SJSA1 (cell line): ENCODE measurements around the gene ARID5A. TPM values are rescaled to one million over a fixed set of nuclear protein-coding genes. Genes with fewer than 3 reads are reported as not detected.
A peak's percentile ranks its signal among the peaks of the same experiment; 100 is the strongest.
"Not testable (repeated sequence)": the region's sequence is repeated elsewhere in the genome, so short reads cannot be mapped to it uniquely, and the experiment has no call there.

Source experiments
- DNase-seq, 2 experiments: peaks; one replicate each; pipeline ENCODE4 v3.0.0-alpha.2; 2015 to 2020; ENCODE audit warnings: low spot score in 2 of 2, low read depth in 1 of 2
- H3K27ac ChIP-seq: fragments of 250-450 bp; sonication (Bioruptor Pico); 2 replicates; pipeline ENCODE4 v1.5.1; 2020; ENCODE audit warnings: mild to moderate bottlenecking, moderate library complexity
- H3K27me3 ChIP-seq: fragments of 250-450 bp; sonication (Bioruptor Pico); replicated peaks from 2 replicates; pipeline ENCODE4 v1.5.1; 2020; ENCODE audit warnings: mild to moderate bottlenecking, moderate library complexity
- H3K36me3 ChIP-seq: fragments of 250-450 bp; sonication (Bioruptor Pico); 2 replicates; pipeline ENCODE4 v1.5.1; 2020; ENCODE audit warnings: mild to moderate bottlenecking
- H3K4me1 ChIP-seq: fragments of 250-450 bp; sonication (Bioruptor Pico); replicated peaks from 2 replicates; pipeline ENCODE4 v1.6.1; 2021; ENCODE audit warnings: mild to moderate bottlenecking
- H3K4me3 ChIP-seq: fragments of 250-450 bp; sonication (Bioruptor Pico); 2 replicates; pipeline ENCODE4 v1.5.1; 2020; ENCODE audit warnings: mild to moderate bottlenecking
- H3K9me3 ChIP-seq: fragments of 250-450 bp; sonication (Bioruptor Pico); replicated peaks from 2 replicates; pipeline ENCODE4 v1.5.1; 2020; ENCODE audit warnings: mild to moderate bottlenecking
- total RNA-seq: library from RNA; depleted of rRNA; stranded (reverse); fragments of >200 nt; shearing (Covaris generic); gene quantifications from 2 replicates; pipeline ENCODE4 v1.2.3, GENCODE V29; 2014

Gene ARID5A
- total RNA-seq, 1 experiment from 2014 or later, result 9.7 TPM

DNA sequence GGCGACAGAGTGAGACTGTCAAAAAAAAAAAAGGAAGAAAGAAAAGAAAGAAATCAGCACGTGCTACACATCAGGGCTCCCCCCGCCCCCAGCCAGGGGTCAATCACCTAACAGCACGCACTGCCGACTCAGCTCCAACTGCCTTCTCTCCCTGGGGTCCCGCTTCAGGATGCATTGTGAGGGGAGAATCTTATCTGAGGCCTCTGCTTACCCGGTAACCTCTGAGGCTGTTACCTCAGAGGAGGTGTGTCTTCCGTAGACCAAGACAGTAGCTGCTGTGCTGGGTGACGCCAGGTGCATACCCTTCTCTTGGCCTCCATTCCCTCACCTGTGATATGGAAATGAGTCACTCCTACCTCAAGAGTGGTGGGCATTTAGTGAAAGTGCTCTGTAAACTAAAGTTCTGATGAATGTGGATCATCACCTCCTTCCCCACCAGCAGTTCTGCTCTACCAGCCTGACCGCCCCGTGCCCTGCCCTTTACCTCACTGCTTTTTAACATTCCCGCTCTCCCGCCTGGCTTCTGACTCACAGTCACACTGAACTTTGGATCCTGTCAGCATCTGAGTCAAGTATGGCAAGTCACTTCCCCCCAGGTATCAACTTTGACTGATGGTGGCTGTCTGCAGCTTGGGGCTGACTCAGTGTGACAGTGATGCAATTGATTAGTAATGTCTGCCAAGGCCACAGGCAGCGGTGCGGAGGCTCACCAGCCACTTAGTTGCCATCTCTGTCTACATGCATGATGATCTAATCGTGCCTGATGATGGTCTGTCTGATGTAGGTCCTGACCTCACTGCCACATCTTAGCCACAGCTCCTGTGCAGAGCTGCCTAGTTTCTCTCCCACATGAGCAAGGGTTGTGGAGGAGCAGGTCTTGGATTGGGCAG lies 20.1 kb downstream of the ARID5A start:
- Histone ChIP-seq H3K36me3 (no peaks in the 10 kb centered on the region), H3K27me3 (no peaks in the 10 kb centered on the region), H3K27ac (no peak overlapping the region), H3K4me1 (peaks cover 6% of the 10 kb centered on the region), H3K4me3 (no peak overlapping the region), H3K9me3 (0 out of 2 replicates have a peak, but pooled peaks cover 5% of the 10 kb centered on the region)
- peak in 1 of 2 experiments; percentile 19 for DNase-seq

DNA sequence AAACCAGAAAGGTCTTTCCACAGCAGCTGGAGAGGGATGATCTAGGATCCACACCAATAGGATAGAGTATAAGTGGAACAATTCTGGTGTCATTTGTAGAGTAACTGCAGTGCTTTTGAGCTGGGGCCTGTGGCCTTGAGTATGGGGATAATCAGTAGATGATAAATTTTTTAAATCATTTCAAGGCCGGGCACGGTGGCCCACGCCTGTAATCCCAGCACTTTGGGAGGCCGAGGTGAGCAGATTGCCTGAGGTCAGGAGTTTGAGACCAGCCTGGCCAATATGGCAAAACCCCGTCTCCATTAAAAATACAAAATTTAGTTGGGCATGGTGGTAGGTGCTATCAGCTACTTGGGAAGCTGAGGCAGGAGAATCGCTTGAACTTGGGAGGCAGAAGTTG lies 20.9 kb downstream of the ARID5A start:
- not testable (repeated sequence) for H3K27ac ChIP-seq, H3K9me3 ChIP-seq, H3K4me1 ChIP-seq, H3K4me3 ChIP-seq, H3K36me3 ChIP-seq, H3K27me3 ChIP-seq, DNase-seq

DNA sequence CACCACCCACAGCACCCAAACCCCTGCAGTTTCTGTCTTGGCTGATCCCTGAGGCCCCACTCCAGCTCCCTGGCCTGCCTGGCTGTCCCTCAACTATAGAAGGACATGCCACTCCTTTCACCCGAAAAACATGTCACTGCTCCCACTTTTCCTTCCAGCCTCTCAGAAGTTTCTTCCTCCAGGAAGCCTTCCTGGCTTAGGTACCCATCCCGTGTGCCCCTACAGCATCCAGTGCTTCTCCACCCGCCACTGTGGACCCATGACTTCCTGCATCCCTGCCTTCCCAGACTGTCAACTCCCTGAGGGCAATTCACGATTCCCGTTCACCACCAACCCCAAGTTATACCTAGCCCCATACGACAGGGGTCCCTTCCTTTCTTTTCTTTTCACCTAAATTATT lies 21.5 kb downstream of the ARID5A start:
- Histone ChIP-seq H3K4me3 (no peak overlapping the region), H3K9me3 (0 out of 2 replicates have a peak, but pooled peaks cover 5% of the 10 kb centered on the region), H3K4me1 (peaks cover 6% of the 10 kb centered on the region), H3K27ac (no peak overlapping the region), H3K36me3 (no peaks in the 10 kb centered on the region), H3K27me3 (no peaks in the 10 kb centered on the region)
- no peak for DNase-seq

DNA sequence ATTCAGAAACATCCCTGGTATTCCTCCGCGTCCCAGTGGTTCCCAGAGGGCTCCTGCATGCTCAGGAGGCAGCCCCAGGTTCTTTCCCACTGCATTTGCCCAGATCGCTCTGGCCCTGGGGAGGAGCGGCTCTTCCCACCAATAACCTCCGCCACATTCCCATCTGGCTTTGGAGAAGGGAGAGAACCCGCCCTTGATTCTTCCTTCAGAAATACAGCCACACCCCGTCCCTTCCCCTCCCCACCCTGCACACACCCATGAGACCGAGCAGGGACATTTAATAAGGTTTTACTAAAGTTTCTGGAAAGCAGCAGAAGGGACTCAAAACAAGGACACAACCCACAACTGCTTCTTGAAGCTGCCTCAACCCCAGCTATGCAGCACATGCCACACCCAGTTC lies 21.9 kb downstream of the ARID5A start:
- Histone ChIP-seq H3K36me3 (no peaks in the 10 kb centered on the region), H3K27ac (no peak overlapping the region), H3K27me3 (no peaks in the 10 kb centered on the region), H3K9me3 (0 out of 2 replicates have a peak, but pooled peaks cover 5% of the 10 kb centered on the region), H3K4me3 (no peak overlapping the region), H3K4me1 (peaks cover 6% of the 10 kb centered on the region)
- no peak for DNase-seq

DNA sequence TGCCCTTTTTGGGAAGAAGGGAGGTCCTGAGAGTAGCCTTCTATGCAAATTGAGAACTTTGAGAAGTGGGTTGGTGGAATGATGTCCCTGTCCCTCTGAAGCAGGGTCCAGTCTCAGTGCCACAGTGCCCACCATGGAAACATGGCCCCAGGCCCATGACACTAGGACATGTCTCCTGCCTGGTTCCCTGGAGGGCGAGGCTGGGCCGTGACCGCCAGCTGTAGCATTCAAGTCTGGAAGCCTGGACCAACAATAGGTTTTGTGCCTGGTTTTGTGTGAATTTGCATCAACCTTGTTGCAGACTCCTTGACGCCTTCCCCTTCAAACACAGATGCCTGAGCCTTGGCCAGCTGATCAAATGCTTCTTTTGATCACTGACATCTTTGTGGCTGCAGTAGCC lies 27.5 kb downstream of the ARID5A start:
- no peaks in the 10 kb centered on the region for H3K27me3 ChIP-seq
- no peak for DNase-seq

DNA sequence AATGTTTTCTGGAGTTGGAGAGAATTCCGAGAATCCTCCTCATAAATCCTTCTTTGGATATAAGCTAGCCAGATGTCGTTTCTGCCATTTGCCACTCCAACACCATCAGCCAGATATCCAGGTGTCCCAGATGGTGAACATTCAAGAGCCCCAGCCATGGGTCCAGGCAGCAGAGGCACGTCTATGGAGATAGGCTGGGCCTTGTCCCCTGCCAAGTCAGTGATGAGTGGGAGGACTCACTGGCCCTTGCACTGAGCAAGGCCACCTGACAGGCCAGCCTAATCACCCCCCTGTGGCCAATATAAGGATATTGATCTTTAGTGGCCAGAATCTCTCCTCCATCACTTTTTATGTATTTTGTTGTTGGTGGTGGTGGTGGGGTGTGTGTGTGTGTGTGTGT lies 28.0 kb downstream of the ARID5A start:
- no peaks in the 10 kb centered on the region for H3K36me3 ChIP-seq
- no peaks in the 10 kb centered on the region for H3K9me3 ChIP-seq
- H3K27ac ChIP-seq, result no peak overlapping the region
- no peak overlapping the region for H3K4me3 ChIP-seq
- no peaks in the 10 kb centered on the region for H3K4me1 ChIP-seq
- DNase-seq, result no peak
- H3K27me3 ChIP-seq, result no peaks in the 10 kb centered on the region

More for the DNA sequence above, 27.5 kb downstream of the ARID5A start:
- no peak overlapping the region for H3K27ac ChIP-seq
- H3K9me3 ChIP-seq, result no peaks in the 10 kb centered on the region
- H3K4me3 ChIP-seq, result no peak overlapping the region
- no peaks in the 10 kb centered on the region for H3K4me1 ChIP-seq
- no peaks in the 10 kb centered on the region for H3K36me3 ChIP-seq

DNA sequence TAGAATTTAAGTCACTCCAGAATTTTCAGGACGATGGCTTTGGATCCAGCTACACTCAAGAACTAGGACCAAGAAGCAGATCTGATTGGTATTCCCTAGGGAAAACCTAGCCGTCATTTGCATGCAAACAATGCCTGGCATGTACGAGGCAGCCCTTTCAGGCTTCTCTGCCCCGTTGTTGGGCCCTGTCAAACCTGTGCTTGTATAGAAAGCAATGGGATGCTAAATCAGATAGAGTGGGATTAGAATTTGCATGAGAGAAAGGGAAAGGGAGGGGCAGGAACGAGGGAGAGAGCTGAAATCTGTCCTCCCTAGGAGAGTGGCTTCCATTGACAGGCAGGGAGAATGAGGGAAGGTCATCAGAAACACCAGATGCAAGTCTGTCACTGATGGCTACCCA lies 28.6 kb downstream of the ARID5A start:
- no peaks in the 10 kb centered on the region for H3K9me3 ChIP-seq
- no peak for DNase-seq
- no peaks in the 10 kb centered on the region for H3K36me3 ChIP-seq
- H3K27ac ChIP-seq, result no peak overlapping the region
- H3K27me3 ChIP-seq, result no peaks in the 10 kb centered on the region
- H3K4me1 ChIP-seq, result no peaks in the 10 kb centered on the region
- H3K4me3 ChIP-seq, result no peak overlapping the region

DNA sequence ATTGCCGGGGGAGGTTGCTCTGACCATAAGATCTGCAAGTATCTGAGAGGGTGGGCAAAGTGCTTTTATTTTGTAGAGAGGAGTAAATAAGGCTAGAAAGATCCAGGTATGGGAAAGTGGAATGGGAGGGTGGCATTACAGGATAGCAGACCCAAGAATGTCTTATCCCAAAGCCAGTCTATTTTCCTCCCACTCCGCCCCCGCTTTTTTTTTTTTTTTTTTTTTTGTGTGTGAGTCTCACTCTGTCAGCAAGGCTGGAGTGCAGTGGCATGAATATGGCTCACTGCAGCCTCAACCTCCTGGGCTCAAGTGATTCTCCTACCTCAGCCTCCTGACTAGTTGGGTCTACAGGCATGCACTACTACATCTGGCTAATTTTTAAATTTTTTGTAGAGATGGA lies 31.5 kb downstream of the ARID5A start:
- Histone ChIP-seq H3K9me3 (no peaks in the 10 kb centered on the region), H3K4me1 (no peaks in the 10 kb centered on the region), H3K4me3 (no peak overlapping the region), H3K27me3 (no peaks in the 10 kb centered on the region), H3K27ac (no peak overlapping the region), H3K36me3 (no peaks in the 10 kb centered on the region)
- DNase-seq, result no peak

DNA sequence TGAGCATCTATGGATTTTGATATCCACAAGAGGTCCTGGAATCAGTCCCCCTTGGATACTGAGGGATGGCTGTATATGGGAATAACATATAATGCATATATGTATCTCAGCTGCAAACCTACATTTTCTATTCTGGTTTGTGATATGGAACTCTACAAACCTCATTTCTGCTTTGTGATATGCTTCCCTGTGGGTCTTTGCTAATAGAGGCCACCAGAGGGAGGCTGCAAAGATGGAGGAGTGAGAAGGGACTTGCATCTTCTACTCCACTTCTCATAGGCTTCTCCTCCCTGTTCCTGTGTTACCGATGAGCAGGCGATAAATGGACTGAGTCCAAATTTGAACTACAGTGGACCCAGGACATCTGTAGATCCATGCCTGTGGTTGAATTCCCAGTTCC lies 37.8 kb downstream of the ARID5A start:
- Histone ChIP-seq H3K4me1 (no peaks in the 10 kb centered on the region), H3K36me3 (no peaks in the 10 kb centered on the region), H3K27ac (no peak overlapping the region), H3K27me3 (no peaks in the 10 kb centered on the region), H3K9me3 (no peaks in the 10 kb centered on the region), H3K4me3 (no peak overlapping the region)
- no peak for DNase-seq

DNA sequence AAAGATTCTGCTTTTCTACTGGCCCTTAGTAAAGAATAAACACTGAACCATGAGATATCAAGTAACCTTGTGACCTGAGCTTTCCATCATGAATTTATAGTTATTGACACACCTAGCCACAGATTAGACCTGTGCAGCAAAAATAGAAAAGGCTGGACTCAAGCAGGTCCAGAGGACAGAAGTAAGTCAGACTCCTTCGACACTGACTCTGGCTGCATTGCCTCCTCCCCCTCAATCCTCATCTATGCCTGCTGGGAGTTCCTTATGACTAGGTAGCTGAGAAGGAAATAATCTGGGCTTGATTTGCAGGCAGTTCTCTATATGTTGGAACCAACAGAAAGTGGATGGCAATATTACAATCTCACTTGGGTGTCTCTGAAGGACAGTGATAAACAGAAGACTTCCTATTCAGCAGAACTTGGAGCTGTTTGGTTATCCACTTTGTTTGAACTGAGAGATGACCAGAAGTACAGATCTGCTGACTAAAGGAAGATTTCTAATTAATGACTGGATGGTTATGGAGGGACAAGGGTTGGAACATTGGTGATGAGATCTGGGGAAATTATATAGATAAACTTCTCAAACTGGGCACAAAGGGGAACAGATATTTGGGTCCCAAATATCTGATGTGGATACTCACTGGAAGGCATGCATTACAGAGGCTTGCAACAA lies 39.4 kb downstream of the ARID5A start:
- Histone ChIP-seq H3K27me3 (no peaks in the 10 kb centered on the region), H3K27ac (no peak overlapping the region), H3K9me3 (no peaks in the 10 kb centered on the region), H3K4me3 (no peak overlapping the region), H3K36me3 (no peaks in the 10 kb centered on the region), H3K4me1 (no peaks in the 10 kb centered on the region)
- no peak for DNase-seq

DNA sequence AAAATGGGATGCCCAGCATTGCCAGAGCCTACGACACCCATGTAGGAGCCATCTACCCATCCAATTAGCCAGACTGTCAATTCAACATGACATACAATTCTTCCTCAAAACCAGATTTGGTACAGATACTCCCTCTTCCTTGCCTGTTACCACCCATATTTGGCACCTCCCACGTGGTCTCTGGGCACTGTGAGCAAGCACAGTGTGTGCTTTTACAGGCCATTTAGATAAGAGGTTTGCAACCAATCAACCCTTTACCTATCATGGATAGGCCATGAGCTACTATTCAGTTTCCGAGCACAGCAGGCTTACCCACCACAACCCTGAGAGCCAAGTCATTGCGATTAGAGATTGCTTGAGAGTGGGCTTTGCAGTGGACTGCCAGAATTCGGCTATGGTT lies 40.9 kb downstream of the ARID5A start:
- Histone ChIP-seq H3K9me3 (no peaks in the 10 kb centered on the region), H3K27me3 (no peaks in the 10 kb centered on the region), H3K4me3 (no peak overlapping the region), H3K4me1 (no peaks in the 10 kb centered on the region), H3K27ac (no peak overlapping the region), H3K36me3 (no peaks in the 10 kb centered on the region)
- no peak for DNase-seq

DNA sequence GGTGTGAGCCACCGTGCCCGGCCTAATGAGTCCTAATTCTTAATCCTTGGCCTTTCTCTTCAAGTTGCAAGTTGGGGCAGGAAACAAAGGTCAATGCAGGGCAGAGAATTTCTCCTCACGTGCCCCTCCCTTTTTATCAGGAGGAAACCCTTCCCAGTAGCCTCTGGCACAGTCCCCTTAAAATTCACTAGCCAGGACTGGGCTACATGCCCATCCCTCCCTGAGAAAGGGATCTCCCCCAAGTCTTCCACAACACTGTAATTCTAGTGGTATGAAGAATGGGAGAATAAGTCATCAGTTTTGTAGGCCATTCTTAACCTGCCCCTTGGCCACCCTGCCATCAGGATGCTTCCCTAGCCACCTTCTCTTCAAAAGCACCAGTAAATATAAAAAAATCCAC lies 42.2 kb downstream of the ARID5A start:
- Histone ChIP-seq H3K9me3 (no peaks in the 10 kb centered on the region), H3K27ac (no peak overlapping the region), H3K4me1 (no peaks in the 10 kb centered on the region), H3K27me3 (no peaks in the 10 kb centered on the region), H3K36me3 (no peaks in the 10 kb centered on the region), H3K4me3 (no peak overlapping the region)
- no peak for DNase-seq

DNA sequence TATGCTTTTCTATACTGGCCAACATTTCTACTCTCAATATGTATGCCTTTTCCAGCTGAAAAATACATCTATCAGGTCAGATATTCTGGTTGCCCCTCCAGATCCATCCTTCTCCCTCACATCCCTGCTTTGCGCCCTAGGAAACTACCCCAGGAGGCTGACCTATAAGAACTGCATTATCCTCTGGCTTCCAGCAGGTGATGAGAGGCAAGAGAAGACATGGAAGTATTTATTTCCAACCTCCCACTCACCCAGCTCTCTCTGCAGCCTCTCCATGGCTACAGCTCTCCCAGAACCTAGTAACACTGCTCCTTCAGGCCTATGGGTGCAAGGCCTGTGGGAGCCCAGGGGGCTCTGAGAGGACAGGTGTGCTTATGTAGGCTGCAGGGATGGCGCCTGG lies 42.9 kb downstream of the ARID5A start:
- H3K27me3 ChIP-seq, result no peaks in the 10 kb centered on the region
- no peak overlapping the region for H3K27ac ChIP-seq
- no peaks in the 10 kb centered on the region for H3K9me3 ChIP-seq
- peaks cover 4% of the 10 kb centered on the region; the same call in 1 of the 2 replicates for H3K4me1 ChIP-seq
- DNase-seq, result no peak
- H3K4me3 ChIP-seq, result no peak overlapping the region
- H3K36me3 ChIP-seq, result no peaks in the 10 kb centered on the region

DNA sequence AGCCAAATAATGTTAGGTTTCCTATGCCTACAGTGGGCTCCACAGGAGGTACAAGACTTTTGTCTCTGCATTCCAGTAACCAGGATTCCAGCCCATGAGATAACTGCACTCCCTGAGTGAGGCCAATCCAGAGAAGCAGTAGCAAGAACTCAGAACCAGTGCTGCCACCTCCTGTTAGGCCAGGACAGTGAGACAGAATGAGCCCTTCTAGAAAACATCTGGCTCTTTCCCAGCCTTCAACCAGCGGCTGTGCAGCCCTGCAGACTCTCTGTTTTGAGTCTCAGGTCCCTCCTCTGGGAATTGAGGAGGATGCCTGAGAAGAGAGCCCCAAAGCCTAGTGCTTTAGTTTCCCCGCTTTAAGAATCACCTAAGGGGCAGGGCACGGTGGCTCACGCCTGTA lies 44.2 kb downstream of the ARID5A start:
- 0 out of 2 replicates have a peak, but pooled peaks cover 2% of the 10 kb centered on the region for H3K36me3 ChIP-seq
- H3K27me3 ChIP-seq, result no peaks in the 10 kb centered on the region
- H3K27ac ChIP-seq, result no peak overlapping the region
- H3K9me3 ChIP-seq, result no peaks in the 10 kb centered on the region
- H3K4me3 ChIP-seq, result no peak overlapping the region
- no peak for DNase-seq
- peaks cover 5% of the 10 kb centered on the region; the same call in 1 of the 2 replicates for H3K4me1 ChIP-seq
